ENCODE results near the gene AUNIP.

AUNIP gene

DNA sequence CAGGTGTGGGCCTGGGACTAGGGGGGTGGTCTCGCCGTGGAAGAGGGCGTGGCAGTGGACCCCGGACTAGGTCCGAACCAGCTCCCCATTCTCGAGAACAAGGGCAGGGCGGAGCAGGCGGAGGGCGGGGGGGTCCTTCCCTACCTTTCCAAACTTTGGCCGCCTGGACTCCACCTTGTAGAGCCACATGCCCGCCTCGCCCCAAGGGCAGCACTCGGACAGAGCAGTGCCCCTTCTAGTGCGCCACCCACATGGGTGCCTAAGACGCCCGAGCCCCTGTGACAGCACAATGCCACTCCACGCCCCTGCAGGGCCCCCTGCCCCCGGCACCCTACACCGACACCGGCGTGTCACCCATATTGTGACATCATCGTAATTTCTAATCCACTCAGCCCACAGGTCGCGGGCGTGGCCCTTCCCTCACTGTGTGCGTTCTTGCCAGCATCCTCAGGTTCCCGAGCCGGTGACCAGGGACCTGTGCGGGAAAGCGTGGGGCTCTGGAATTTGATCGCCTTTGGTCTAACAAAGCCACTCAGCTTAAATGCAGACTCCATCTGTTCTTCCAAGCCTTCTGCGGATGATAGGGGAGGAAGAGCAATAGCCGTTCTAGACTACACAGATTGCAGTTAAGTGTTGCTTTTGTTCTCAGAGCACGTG, 47.5 kb upstream of the AUNIP start:
- Histone ChIP-seq H2BK5ac (ENCODE audit: low read depth, low read length, poor library complexity, severe bottlenecking) (no peak overlapping the region), H2BK120ac (ENCODE audit: low read depth, low read length) (no peak overlapping the region), H2AK5ac (ENCODE audit: low read length, severe bottlenecking) (peak overlapping the region; percentile 7), H3K4me2 (ENCODE audit: low read length, poor library complexity, severe bottlenecking) (peak overlapping the region; percentile 50), H3K14ac (ENCODE audit: low read length in 2 of 2) (peak overlapping the region in 1 of 2 experiments; percentile 98), H3K18ac (ENCODE audit: low read depth in 1 of 2, low read length in 2 of 2) (peak overlapping the region; percentile 53 to 87), H3K4me1 (ENCODE audit: control insufficient read depth, insufficient read depth, low read depth, low read length) (peaks cover 11% of the 10 kb centered on the region), H3K79me1 (replicated peaks; ENCODE audit: low read length, poor library complexity, severe bottlenecking) (no peaks in the 10 kb centered on the region), H3K9me3 (ENCODE audit: control insufficient read depth, low read length) (no peaks in the 10 kb centered on the region), H3K27me3 (ENCODE audit: control insufficient read depth in 1 of 2, insufficient read depth in 1 of 2, low read length in 2 of 2) (no peaks in the 10 kb centered on the region), H3K27ac (ENCODE audit: low read length, poor library complexity, severe bottlenecking) (no peak overlapping the region), H2AFZ (ENCODE audit: low read depth, low read length) (peak overlapping the region; percentile 91), H3K4me3 (ENCODE audit: insufficient read depth in 1 of 2, low read depth in 1 of 2, low read length in 2 of 2) (peak overlapping the region; percentile 85 to 86), H4K91ac (ENCODE audit: low read length) (peak overlapping the region; percentile 60), H2BK15ac (ENCODE audit: low read depth, poor library complexity, severe bottlenecking) (no peak overlapping the region), H3K36me3 (ENCODE audit: control insufficient read depth in 1 of 2, insufficient read depth in 2 of 2, low read depth in 1 of 2, low read length in 2 of 2) (peaks cover 0 to 7% of the 10 kb centered on the region in 2 experiments), H3K23ac (ENCODE audit: low read length in 2 of 2) (peak overlapping the region in 1 of 2 experiments; percentile 60), H3K9ac (ENCODE audit: low read length) (peak overlapping the region; percentile 32), H4K8ac (ENCODE audit: low read length) (peak overlapping the region; percentile 92), H3K4ac (ENCODE audit: low read depth in 1 of 2, low read length in 2 of 2) (peak overlapping the region; percentile 67 to 73), H2BK12ac (ENCODE audit: low read length in 2 of 2) (peak overlapping the region; percentile 9 to 90)
- no peak for DNase-seq
- WGBS: 54% methylated on average over 34 of the region's 34 CpGs

DNA sequence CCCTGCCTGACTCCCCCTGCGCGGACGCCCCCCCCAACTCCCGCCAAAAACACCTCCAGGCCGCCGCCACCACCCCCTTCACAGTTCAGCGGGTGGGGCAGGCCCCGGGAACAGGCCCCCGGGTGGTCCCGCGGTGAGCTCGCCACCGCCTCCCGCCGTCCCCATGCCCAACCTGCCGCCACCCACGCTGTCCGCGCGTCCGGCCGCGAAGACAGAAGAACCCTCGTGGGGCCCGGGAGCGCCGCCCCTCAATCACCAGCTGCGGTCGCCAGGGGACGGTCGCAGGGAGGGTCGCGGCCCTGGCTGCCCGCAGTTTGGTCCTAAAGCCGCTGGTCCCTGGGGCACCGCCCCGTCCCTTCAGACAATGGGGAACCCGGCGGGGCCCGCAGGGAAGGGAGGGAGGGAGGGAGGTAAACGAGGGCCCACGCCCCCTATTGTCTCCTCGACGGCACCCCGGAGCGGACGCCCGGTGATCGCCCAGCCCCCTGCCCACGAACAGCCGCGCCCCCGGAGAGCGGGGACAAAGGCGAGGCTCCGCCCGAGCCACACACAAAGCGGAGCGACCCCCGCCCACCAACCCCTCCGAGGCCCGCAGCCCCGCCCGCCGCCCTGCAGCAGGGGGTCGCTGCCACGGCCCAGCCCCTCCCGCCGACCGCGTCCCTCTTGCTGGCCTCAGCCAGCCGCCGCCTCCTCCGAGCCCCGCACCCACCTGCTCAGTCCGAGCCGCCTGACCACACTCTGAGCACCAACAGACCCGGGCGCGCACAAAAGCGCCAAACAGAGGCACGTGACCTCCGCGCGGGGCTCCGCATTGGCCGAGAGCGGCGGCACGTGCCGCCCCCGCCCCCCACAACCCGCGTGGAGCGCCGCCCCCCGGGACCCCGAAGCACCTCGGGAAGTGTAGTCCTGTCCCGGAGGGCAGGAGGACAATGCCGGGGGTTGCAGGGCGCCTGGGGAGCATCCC, 46.7 kb upstream of the AUNIP start, which contains the start of gene STMN1:
TSS of gene STMN1 (minus strand) at position 740 of the 964 bp plus-strand sequence. CDS start 1,743 bp downstream, outside the sequence.
- Histone ChIP-seq H2AK5ac (ENCODE audit: low read length, severe bottlenecking) (peak within 1 kb of the TSS; percentile 7), H4K8ac (ENCODE audit: low read length) (peak within 1 kb of the TSS; percentile 92), H2BK120ac (ENCODE audit: low read depth, low read length) (peak within 1 kb of the TSS; percentile 88), H3K14ac (ENCODE audit: low read length in 2 of 2) (peak within 1 kb of the TSS in 1 of 2 experiments; percentile 98), H3K4me2 (ENCODE audit: low read length, poor library complexity, severe bottlenecking) (peak within 1 kb of the TSS; percentile 70), H3K79me1 (replicated peaks; ENCODE audit: low read length, poor library complexity, severe bottlenecking) (peaks cover 3% of the 10 kb centered on the region), H2BK12ac (ENCODE audit: low read length in 2 of 2) (peak within 1 kb of the TSS; percentile 9 to 90), H4K91ac (ENCODE audit: low read length) (peak within 1 kb of the TSS; percentile 83), H3K9me3 (ENCODE audit: control insufficient read depth, low read length) (no peaks in the 10 kb centered on the region), H2BK15ac (ENCODE audit: low read depth, poor library complexity, severe bottlenecking) (peak within 1 kb of the TSS; percentile 67), H3K9ac (ENCODE audit: low read length) (peak within 1 kb of the TSS; percentile 89), H3K36me3 (ENCODE audit: control insufficient read depth in 1 of 2, insufficient read depth in 2 of 2, low read depth in 1 of 2, low read length in 2 of 2) (peaks cover 0 to 12% of the 10 kb centered on the region in 2 experiments), H3K4me3 (ENCODE audit: insufficient read depth in 1 of 2, low read depth in 1 of 2, low read length in 2 of 2) (peak within 1 kb of the TSS; percentile 85 to 86), H3K4ac (ENCODE audit: low read depth in 1 of 2, low read length in 2 of 2) (peak within 1 kb of the TSS; percentile 73 to 86), H3K23ac (ENCODE audit: low read length in 2 of 2) (peak within 1 kb of the TSS in 1 of 2 experiments; percentile 87), H3K27me3 (ENCODE audit: control insufficient read depth in 1 of 2, insufficient read depth in 1 of 2, low read length in 2 of 2) (no peaks in the 10 kb centered on the region), H2BK5ac (ENCODE audit: low read depth, low read length, poor library complexity, severe bottlenecking) (no peak within 1 kb of the TSS), H3K27ac (ENCODE audit: low read length, poor library complexity, severe bottlenecking) (peak within 1 kb of the TSS; percentile 87), H3K18ac (ENCODE audit: low read depth in 1 of 2, low read length in 2 of 2) (peak within 1 kb of the TSS; percentile 87 to 93), H3K4me1 (ENCODE audit: control insufficient read depth, insufficient read depth, low read depth, low read length) (peaks cover 10% of the 10 kb centered on the region), H2AFZ (ENCODE audit: low read depth, low read length) (peak within 1 kb of the TSS; percentile 91)
- 1% methylated on average over 77 of the region's 102 CpGs for WGBS
- peak; percentile 88 for DNase-seq

DNA sequence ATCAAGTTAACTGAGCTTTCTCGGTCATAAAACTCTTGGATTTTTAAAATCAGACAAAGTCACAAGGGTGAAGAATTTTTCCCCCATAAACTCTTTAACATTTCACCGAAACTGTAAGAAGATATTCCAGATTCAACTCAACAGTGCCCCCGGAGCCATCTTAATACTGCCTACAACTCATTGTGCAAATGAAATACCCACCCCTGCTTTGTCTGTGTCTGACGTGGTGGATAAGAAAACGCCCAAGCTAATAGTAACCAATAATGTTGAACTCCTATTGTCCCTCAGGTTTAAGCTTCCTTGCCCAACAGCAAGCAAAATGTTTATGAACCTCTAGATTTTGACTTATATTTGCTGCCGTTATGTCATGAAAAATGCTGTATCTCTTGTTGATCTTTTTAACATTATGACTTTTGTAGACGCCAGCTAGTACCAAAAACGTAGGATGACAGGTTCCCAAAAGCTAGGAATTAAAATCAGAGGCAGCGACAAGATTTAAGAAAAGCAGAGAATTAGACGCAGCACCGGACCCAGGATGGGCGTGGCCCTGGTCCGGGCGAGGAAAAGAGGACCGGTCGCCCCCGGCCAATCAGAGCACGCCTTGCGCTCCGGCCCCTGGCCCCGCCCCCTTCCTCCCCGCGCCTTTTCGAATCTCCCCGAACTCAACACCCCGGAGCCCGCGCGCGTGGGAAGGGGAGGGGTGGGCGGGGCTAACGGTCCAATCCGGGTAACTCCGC, 45.9 kb upstream of the AUNIP start:
- no peak overlapping the region for H2BK120ac ChIP-seq (ENCODE audit: low read depth, low read length)
- peaks cover 10% of the 10 kb centered on the region for H3K4me1 ChIP-seq (ENCODE audit: control insufficient read depth, insufficient read depth, low read depth, low read length)
- peak overlapping the region; percentile 70 for H3K4me2 ChIP-seq (ENCODE audit: low read length, poor library complexity, severe bottlenecking)
- H3K23ac ChIP-seq (ENCODE audit: low read length in 2 of 2): no peak overlapping the region
- H2BK15ac ChIP-seq (ENCODE audit: low read depth, poor library complexity, severe bottlenecking): no peak overlapping the region
- H2BK12ac ChIP-seq (ENCODE audit: low read length in 2 of 2): no peak overlapping the region
- H3K4ac ChIP-seq (ENCODE audit: low read depth in 1 of 2, low read length in 2 of 2): no peak overlapping the region
- H3K18ac ChIP-seq (ENCODE audit: low read depth in 1 of 2, low read length in 2 of 2): no peak overlapping the region
- peak; percentile 91 for DNase-seq
- H3K9ac ChIP-seq (ENCODE audit: low read length): peak overlapping the region; percentile 89
- peak overlapping the region; percentile 87 for H3K27ac ChIP-seq (ENCODE audit: low read length, poor library complexity, severe bottlenecking)
- peaks cover 5% of the 10 kb centered on the region for H3K79me1 ChIP-seq (replicated peaks; ENCODE audit: low read length, poor library complexity, severe bottlenecking)
- no peak overlapping the region for H3K14ac ChIP-seq (ENCODE audit: low read length in 2 of 2)
- H3K9me3 ChIP-seq (ENCODE audit: control insufficient read depth, low read length): no peaks in the 10 kb centered on the region
- H2AFZ ChIP-seq (ENCODE audit: low read depth, low read length): no peak overlapping the region
- peaks cover 3 to 19% of the 10 kb centered on the region in 2 experiments for H3K36me3 ChIP-seq (ENCODE audit: control insufficient read depth in 1 of 2, insufficient read depth in 2 of 2, low read depth in 1 of 2, low read length in 2 of 2)
- no peak overlapping the region for H4K91ac ChIP-seq (ENCODE audit: low read length)
- H3K27me3 ChIP-seq (ENCODE audit: control insufficient read depth in 1 of 2, insufficient read depth in 1 of 2, low read length in 2 of 2): no peaks in the 10 kb centered on the region
- peak overlapping the region; percentile 85 to 86 for H3K4me3 ChIP-seq (ENCODE audit: insufficient read depth in 1 of 2, low read depth in 1 of 2, low read length in 2 of 2)
- H2BK5ac ChIP-seq (ENCODE audit: low read depth, low read length, poor library complexity, severe bottlenecking): no peak overlapping the region
- no peak overlapping the region for H2AK5ac ChIP-seq (ENCODE audit: low read length, severe bottlenecking)
- H4K8ac ChIP-seq (ENCODE audit: low read length): no peak overlapping the region
- WGBS: 3% methylated on average over 27 of the region's 34 CpGs

All from mesenchymal stem cell (in vitro differentiated cells and primary cell).